GM08714 (cell line): ENCODE data around the gene FHL2.
"Not testable (repeated sequence)": the region's sequence is repeated elsewhere in the genome, so short reads cannot be mapped to it uniquely, and the experiment has no call there.

Source experiments
- H3K4me3 ChIP-seq: fragments of 200-500 bp; sonication (Bioruptor generic); 2 replicates; pipeline ENCODE4 v1.5.1; 2014; ENCODE audit warnings: mild to moderate bottlenecking, low read length, inconsistent platforms
- ZNF274 ChIP-seq: IDR thresholded peaks from 2 replicates; pipeline ENCODE4 v1.6.1; 2012; ENCODE audit warnings: mild to moderate bottlenecking, low read depth, low read length

FHL2 gene

GRCh38 chr2:105431367-105432043 is 32.7 kb upstream of the FHL2 start:
- no peak overlapping the region for H3K4me3 ChIP-seq
- no peak for TF ChIP-seq ZNF274

- no peak overlapping the region for H3K4me3 ChIP-seq
- no peak for TF ChIP-seq ZNF274
These were observed 29.7 kb upstream of the FHL2 start for GRCh38 chr2:105428387-105429018.

DNA sequence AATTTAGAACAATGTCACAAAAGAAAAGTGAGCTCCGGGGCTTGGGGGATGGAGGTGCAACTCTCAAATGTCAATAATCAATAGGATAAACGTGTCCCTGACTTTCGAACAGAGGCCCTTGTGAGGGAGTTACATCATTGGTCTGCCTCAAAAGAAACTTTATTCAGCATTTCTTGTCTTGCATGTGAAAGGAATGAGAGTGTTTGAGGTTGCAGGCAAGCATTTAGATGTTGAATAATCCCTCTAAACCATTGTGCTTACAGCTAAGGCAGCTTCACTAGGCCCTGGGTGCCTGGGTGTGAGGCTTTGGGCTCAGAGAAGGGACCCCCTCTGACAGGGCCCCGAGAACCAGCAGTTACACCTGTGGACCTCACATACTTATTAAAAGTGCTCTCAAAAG is 28.6 kb upstream of the FHL2 start:
- no peak for TF ChIP-seq ZNF274
- no peak overlapping the region for H3K4me3 ChIP-seq

- no peak for TF ChIP-seq ZNF274
These were observed 27.9 kb upstream of the FHL2 start for GRCh38 chr2:105426626-105427292.

DNA sequence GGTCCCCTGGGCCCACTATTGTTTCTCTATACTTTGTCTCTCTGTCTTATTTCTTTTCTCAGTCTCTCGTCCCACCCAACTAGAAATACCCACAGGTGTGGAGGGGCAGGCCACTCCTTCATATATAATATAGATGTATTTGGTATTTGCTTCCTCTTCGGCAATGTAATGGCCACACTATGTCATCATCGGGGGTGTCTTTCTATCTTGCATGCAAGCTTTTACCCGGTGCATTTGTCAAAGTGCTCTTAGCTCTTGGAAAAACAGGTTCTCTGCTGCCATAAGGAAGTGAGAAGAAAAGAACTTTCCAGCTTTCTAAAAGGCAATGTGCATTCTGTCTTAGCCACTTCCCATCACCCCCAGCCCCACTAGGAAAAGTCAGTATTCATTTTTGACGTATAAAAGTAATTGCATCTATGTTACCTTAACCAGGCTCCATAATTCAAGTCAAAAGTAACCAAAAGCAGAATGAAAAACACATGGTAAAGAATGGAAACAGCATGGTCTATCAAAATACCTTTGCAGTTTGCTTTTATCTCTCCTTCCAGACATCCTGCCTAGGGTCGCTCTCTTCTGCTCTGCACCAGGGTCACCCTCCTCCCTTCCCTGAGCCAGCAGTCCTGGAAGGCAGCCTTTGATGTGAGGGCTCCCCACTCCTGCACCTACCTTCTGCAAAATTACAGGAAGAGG is 27.2 kb upstream of the FHL2 start:
- TF ChIP-seq ZNF274 = no peak
- H3K4me3 ChIP-seq = no peak overlapping the region

More at GRCh38 chr2:105426626-105427292, 27.9 kb upstream of the FHL2 start:
- H3K4me3 ChIP-seq = no peak overlapping the region

DNA sequence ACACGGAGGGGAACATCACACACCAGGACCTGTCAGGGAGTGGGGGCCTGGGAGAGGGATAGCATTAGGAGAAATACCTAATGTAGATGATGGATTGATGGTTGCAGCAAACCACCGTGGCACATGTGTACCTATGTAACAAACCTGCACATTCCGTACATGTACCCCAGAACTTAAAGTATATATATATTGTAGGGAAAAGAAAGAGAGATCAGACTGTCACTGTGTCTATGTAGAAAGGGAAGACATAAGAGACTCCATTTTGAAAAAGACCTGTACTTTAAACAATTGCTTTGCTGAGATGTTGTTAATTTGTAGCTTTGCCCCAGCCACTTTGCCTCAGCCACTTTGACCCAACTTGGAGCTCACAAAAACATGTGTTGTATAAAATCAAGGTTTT is 26.0 kb upstream of the FHL2 start:
- not testable (repeated sequence) for H3K4me3 ChIP-seq

GRCh38 chr2:105422801-105423200 is 23.9 kb upstream of the FHL2 start:
- no peak overlapping the region for H3K4me3 ChIP-seq
- TF ChIP-seq ZNF274 = no peak

DNA sequence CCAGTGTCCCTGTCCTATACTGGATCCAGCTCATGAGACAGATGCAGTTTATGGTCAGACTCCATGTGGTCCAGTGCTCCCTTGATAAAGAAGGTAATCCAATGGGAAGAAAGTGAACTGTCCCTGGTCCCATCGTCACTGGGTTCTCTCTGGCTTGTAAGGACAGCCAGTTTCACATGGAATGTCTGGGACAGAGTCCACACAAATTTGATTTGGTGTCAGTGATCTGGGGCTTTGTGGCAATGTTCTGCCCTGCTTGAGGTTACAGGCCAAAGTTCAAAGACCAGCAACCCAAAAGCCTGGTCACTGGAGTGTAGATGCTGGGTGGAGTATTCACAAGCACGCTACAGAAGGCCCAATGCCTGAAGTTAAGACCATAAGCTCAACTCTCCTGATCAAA is 22.2 kb upstream of the FHL2 start:
- H3K4me3 ChIP-seq = no peak overlapping the region
- no peak for TF ChIP-seq ZNF274

GRCh38 chr2:105418522-105418921 is 19.7 kb upstream of the FHL2 start:
- TF ChIP-seq ZNF274 = no peak

GRCh38 chr2:105417857-105418436 is 19.1 kb upstream of the FHL2 start:
- TF ChIP-seq ZNF274 = no peak
- no peak overlapping the region for H3K4me3 ChIP-seq

More at GRCh38 chr2:105418522-105418921, 19.7 kb upstream of the FHL2 start:
- H3K4me3 ChIP-seq = no peak overlapping the region

GRCh38 chr2:105416156-105416555 is 17.3 kb upstream of the FHL2 start:
- TF ChIP-seq ZNF274 = no peak
- H3K4me3 ChIP-seq = no peak overlapping the region

- TF ChIP-seq ZNF274 = no peak
- H3K4me3 ChIP-seq = no peak overlapping the region
These were observed 16.2 kb upstream of the FHL2 start for GRCh38 chr2:105415007-105415406.

GRCh38 chr2:105413206-105413605 is 14.4 kb upstream of the FHL2 start:
- H3K4me3 ChIP-seq = no peak overlapping the region
- no peak for TF ChIP-seq ZNF274

GRCh38 chr2:105412584-105412983 is 13.7 kb upstream of the FHL2 start:
- no peak for TF ChIP-seq ZNF274
- no peak overlapping the region for H3K4me3 ChIP-seq
